H1 (cell line): ENCODE results near the gene TMA7B. TPM values are rescaled to one million over a fixed set of nuclear protein-coding genes. Genes with fewer than 3 reads are reported as not detected.

Experiments used
- CTCF ChIA-PET: fragments of 300-600 bp; sonication (Branson Sonifier 250); formaldehyde crosslinking; loops from one replicate; lab custom pipeline; 2021; ENCODE audit not compliant: partially characterized antibody; lab: Charles Lee
- POLR2A ChIA-PET: fragments of 300-600 bp; sonication (Branson Sonifier 250); formaldehyde crosslinking; loops from one replicate; lab custom pipeline; 2021; ENCODE audit warnings: inconsistent platforms; ENCODE audit not compliant: partially characterized antibody; lab: Charles Lee
- DNase-seq, 2 experiments: peaks; one replicate each; pipeline versions ENCODE4 v3.0.0 to v3.0.0-alpha.2; 2010 to 2022; ENCODE audit warnings: low spot score in 2 of 2, low read depth in 1 of 2, mixed read lengths in 1 of 2
- FAIRE-seq: peaks from 2 replicates; lab custom pipeline; 2011; peaks lifted over from hg19 to GRCh38; lab: Jason Lieb, UNC
- H2AFZ ChIP-seq: 2 replicates; pipeline ENCODE4 v1.8.1; 2012; ENCODE audit warnings: low read length, inconsistent platforms
- H2AK5ac ChIP-seq: 2 replicates; pipeline ENCODE4 v1.6.1; 2013; ENCODE audit warnings: low read depth, low read length
- H2BK120ac ChIP-seq: replicated peaks from 2 replicates; pipeline ENCODE3; 2013; ENCODE audit warnings: low read depth, low read length, inconsistent platforms
- H2BK12ac ChIP-seq: 2 replicates; pipeline ENCODE4 v1.6.1; 2013; ENCODE audit warnings: low read depth, low read length
- H2BK15ac ChIP-seq: 2 replicates; pipeline ENCODE4 v1.6.1; 2013; ENCODE audit warnings: low read length
- H2BK20ac ChIP-seq: 2 replicates; pipeline ENCODE4 v1.6.1; 2013; ENCODE audit warnings: low read length
- H2BK5ac ChIP-seq: 2 replicates; pipeline ENCODE4 v1.6.1; 2013; ENCODE audit warnings: low read depth, low read length
- H3K14ac ChIP-seq: 2 replicates; pipeline ENCODE4 v1.6.1; 2013; ENCODE audit warnings: inconsistent platforms; ENCODE audit not compliant: insufficient read length
- H3K18ac ChIP-seq: 2 replicates; pipeline ENCODE4 v1.6.1; 2013; ENCODE audit warnings: low read length; ENCODE audit errors: extremely low read depth
- H3K23ac ChIP-seq: 2 replicates; pipeline ENCODE4 v1.6.1; 2013; ENCODE audit warnings: inconsistent platforms; ENCODE audit not compliant: insufficient read length
- H3K23me2 ChIP-seq: 2 replicates; pipeline ENCODE4 v1.6.1; 2013; ENCODE audit warnings: low read depth, low read length
- H3K27ac ChIP-seq: 2 replicates; pipeline ENCODE4 v1.6.1; 2011; ENCODE audit warnings: low read depth, low read length, inconsistent platforms
- H3K27me3 ChIP-seq, 4 experiments: replicated peaks in 1 of 4; 1 replicate in 1 of 4; 2 replicates in 3 of 4; pipeline versions ENCODE4 v1.6.1 to v1.8.1; 2011 to 2013; ENCODE audit warnings: low read length in 3 of 4, mild to moderate bottlenecking in 3 of 4, inconsistent platforms in 2 of 4, mixed read lengths in 2 of 4, moderate library complexity in 1 of 4; ENCODE audit not compliant: control insufficient read depth in 3 of 4, insufficient read depth in 3 of 4; ENCODE audit errors: extremely low read depth in 1 of 4
- H3K36me3 ChIP-seq, 4 experiments: 2 replicates each; pipeline versions ENCODE4 v1.6.1 to v1.8.1; 2011 to 2013; ENCODE audit warnings: mild to moderate bottlenecking in 4 of 4, low read length in 3 of 4, moderate library complexity in 2 of 4, control low read depth in 1 of 4, inconsistent platforms in 1 of 4; ENCODE audit not compliant: insufficient read depth in 4 of 4, control insufficient read depth in 2 of 4
- H3K4ac ChIP-seq: replicated peaks from 2 replicates; pipeline ENCODE3; 2013; ENCODE audit warnings: low read length, low read depth, mixed read lengths, inconsistent platforms; ENCODE audit not compliant: insufficient read length
- H3K4me1 ChIP-seq, 4 experiments: replicated peaks in 1 of 4; 1 replicate in 1 of 4; 2 replicates in 3 of 4; pipeline versions ENCODE4 v1.6.1 to v1.8.1; 2011 to 2013; ENCODE audit warnings: low read length in 3 of 4, inconsistent platforms in 2 of 4, mixed read lengths in 1 of 4; ENCODE audit not compliant: insufficient read depth in 4 of 4, control insufficient read depth in 3 of 4
- H3K4me2 ChIP-seq, 2 experiments: 2 replicates each; pipeline versions ENCODE4 v1.6.1 to v1.8.1; 2011 to 2013; ENCODE audit warnings: low read depth in 2 of 2, low read length in 2 of 2, control low read depth in 1 of 2, inconsistent platforms in 1 of 2, mild to moderate bottlenecking in 1 of 2; ENCODE audit not compliant: insufficient read depth in 1 of 2
- H3K4me3 ChIP-seq, 4 experiments: fragments of 200-600, 300-600 bp in 1 of 4; sonication (generic), shearing (Covaris generic), sonication (Bioruptor Twin) in 1 of 4; 2 replicates each; pipeline versions ENCODE4 v1.5.1 to v1.8.1; 2011 to 2016; ENCODE audit warnings: low read length in 4 of 4, low read depth in 3 of 4, control low read depth in 2 of 4, inconsistent platforms in 2 of 4, mild to moderate bottlenecking in 2 of 4, mixed read lengths in 1 of 4, moderate library complexity in 1 of 4; ENCODE audit not compliant: insufficient read depth in 2 of 4; ENCODE audit errors: extremely low read depth in 1 of 4
- H3K56ac ChIP-seq: replicated peaks from 2 replicates; pipeline ENCODE3; 2013; ENCODE audit warnings: low read depth, mild to moderate bottlenecking, mixed read lengths, low read length, inconsistent platforms; ENCODE audit not compliant: insufficient read length
- H3K79me1 ChIP-seq: 2 replicates; pipeline ENCODE4 v1.6.1; 2013; ENCODE audit warnings: low read depth, low read length, control low read depth
- H3K79me2 ChIP-seq, 2 experiments: 2 replicates each; pipeline versions ENCODE4 v1.6.1 to v1.8.1; 2012 to 2013; ENCODE audit warnings: low read length in 2 of 2, mild to moderate bottlenecking in 2 of 2, inconsistent platforms in 1 of 2; ENCODE audit not compliant: insufficient read depth in 2 of 2, control insufficient read depth in 1 of 2
- H3K9ac ChIP-seq, 4 experiments: replicated peaks in 1 of 4; 1 replicate in 1 of 4; 2 replicates in 3 of 4; pipeline versions ENCODE4 v1.6.1 to v1.8.1; 2011 to 2013; ENCODE audit warnings: low read depth in 3 of 4, low read length in 3 of 4, control low read depth in 2 of 4, mild to moderate bottlenecking in 2 of 4, moderate library complexity in 2 of 4, inconsistent platforms in 1 of 4; ENCODE audit errors: extremely low read depth in 1 of 4
- H3K9me3 ChIP-seq, 2 experiments: 2 replicates each; pipeline versions ENCODE4 v1.6.1 to v1.8.1; 2012 to 2013; ENCODE audit warnings: mild to moderate bottlenecking in 2 of 2, moderate library complexity in 2 of 2, control low read depth in 1 of 2, inconsistent platforms in 1 of 2, low read depth in 1 of 2, low read length in 1 of 2, mixed read lengths in 1 of 2; ENCODE audit not compliant: insufficient read depth in 2 of 2
- H4K20me1 ChIP-seq, 2 experiments: replicated peaks in 1 of 2; 2 replicates each; pipeline versions ENCODE3 to v1.8.1; 2011 to 2013; ENCODE audit warnings: inconsistent platforms in 2 of 2, low read length in 2 of 2, mild to moderate bottlenecking in 1 of 2; ENCODE audit not compliant: insufficient read depth in 2 of 2, control insufficient read depth in 1 of 2
- H4K5ac ChIP-seq: 2 replicates; pipeline ENCODE4 v1.6.1; 2013; ENCODE audit warnings: low read length, low read depth, mixed read lengths, inconsistent platforms; ENCODE audit not compliant: insufficient read length
- H4K8ac ChIP-seq: 2 replicates; pipeline ENCODE4 v1.8.0; 2013; ENCODE audit warnings: mild to moderate bottlenecking, moderate library complexity, low read length, inconsistent platforms; ENCODE audit not compliant: insufficient read depth; ENCODE audit errors: extremely low read depth
- H4K91ac ChIP-seq: replicated peaks from 2 replicates; pipeline ENCODE3; 2013; ENCODE audit warnings: low read length, mixed read lengths, inconsistent platforms; ENCODE audit not compliant: insufficient read length
- ATF2 ChIP-seq: IDR thresholded peaks from 2 replicates; pipeline ENCODE4 v1.6.1; 2012; ENCODE audit warnings: low read length, inconsistent platforms
- CBX5 ChIP-seq: fragments of 300-800, 300-1000 bp; sonication (generic); IDR thresholded peaks from 2 replicates; pipeline ENCODE4 v1.7.1; 2016; ENCODE audit warnings: antibody characterized with exemption, low read length, low read depth
- CREB1 ChIP-seq: IDR thresholded peaks from 2 replicates; pipeline ENCODE4 v1.6.1; 2012; ENCODE audit warnings: inconsistent platforms
- JUN ChIP-seq: IDR thresholded peaks from 2 replicates; pipeline ENCODE4 v1.6.1; 2011; ENCODE audit warnings: low read depth, mild to moderate bottlenecking, improper control_type of control experiment, low read length
- KDM4A ChIP-seq: IDR thresholded peaks from one replicate; pipeline ENCODE4 v1.7.1; 2012; ENCODE audit warnings: low read depth, mild to moderate bottlenecking, moderate library complexity, low read length, inconsistent platforms; ENCODE audit not compliant: severe bottlenecking
- POLR2AphosphoS5 ChIP-seq: IDR thresholded peaks from 2 replicates; pipeline ENCODE4 v1.6.1; 2011; ENCODE audit warnings: low read depth, low read length
- SAP30 ChIP-seq: fragments of 300-600 bp; sonication (generic); IDR thresholded peaks from 2 replicates; pipeline ENCODE4 v1.7.1; 2012; ENCODE audit warnings: low read length, moderate library complexity, mild to moderate bottlenecking, inconsistent platforms; ENCODE audit not compliant: insufficient read depth, insufficient replicate concordance
- SUZ12 ChIP-seq: fragments of 200-600 bp; sonication (generic); IDR thresholded peaks from 2 replicates; pipeline ENCODE4 v1.6.1; 2012; ENCODE audit warnings: mild to moderate bottlenecking, inconsistent platforms, low read length, moderate library complexity, mixed read lengths
- TBP ChIP-seq: IDR thresholded peaks from 2 replicates; pipeline ENCODE4 v1.6.1; 2011; ENCODE audit warnings: low read depth, low read length, improper control_type of control experiment
- USF2 ChIP-seq: IDR thresholded peaks from 2 replicates; pipeline ENCODE4 v1.6.1; 2011; ENCODE audit warnings: low read length, improper control_type of control experiment
- WGBS, 2 experiments: shearing (Covaris generic) in 1 of 2; methylation state at CpG; one replicate each; pipeline versions ENCODE4 v1.1.6 to v1.1.7; 2013 to 2015; ENCODE audit warnings: low lambda C conversion rate in 2 of 2, mixed read lengths in 2 of 2, inconsistent platforms in 1 of 2, low coverage in 1 of 2, missing lambda C conversion rate in 1 of 2; ENCODE audit not compliant: insufficient replicate concordance in 2 of 2, insufficient coverage in 1 of 2, insufficient read length in 1 of 2; ENCODE audit errors: extremely low coverage in 1 of 2, missing lambda C conversion rate in 1 of 2; 5-methylcytosine and 5-hydroxymethylcytosine counted together
- polyA plus RNA-seq, 7 experiments: library from polyadenylated mRNA; depleted of rRNA in 3 of 7; stranded (reverse) in 5 of 7; unstranded in 2 of 7; fragments of >200 nt in 5 of 7; fragments of 200-250 nt in 2 of 7; gene quantifications; 1 replicate in 5 of 7; 2 replicates in 1 of 7; 4 replicates in 1 of 7; pipeline versions ENCODE4 v1.2.1 to v1.2.3, GENCODE V29; 2011 to 2013; ENCODE audit warnings: missing spikeins in 2 of 7, mixed read lengths in 2 of 7
- total RNA-seq: library from RNA; stranded (reverse); fragmentation: NEBNext Ultra II Directional; extraction: Animal tissue kit (Norgen Biotek cat#: 25700); gene quantifications from 2 replicates; pipeline ENCODE4 v1.2.1, GENCODE V29; 2021
- TF ChIP-seq, protein P1 (sequence below): IDR thresholded peaks from 2 replicates; pipeline ENCODE4 v1.6.1; 2012; ENCODE audit warnings: inconsistent platforms

The TMA7B gene
- total and polyA plus RNA-seq, 2 of the 8 experiments (the other 6 are each of a cell fraction or from before 2014, with no cell fraction given) = not detected

- Histone ChIP-seq H3K27me3 (peaks cover 0 to 7% (median 0%) of the 10 kb centered on the region in 4 experiments; a peak in 3 of 7 replicates), H3K79me2 (no peaks in the 10 kb centered on the region), H3K23me2 (no peaks in the 10 kb centered on the region), H2BK120ac (no peak overlapping the region), H4K5ac (no peak overlapping the region), H3K9me3 (no peaks in the 10 kb centered on the region), H3K4ac (no peak overlapping the region), H3K14ac (no peak overlapping the region), H2BK12ac (no peak overlapping the region; the same call in 1 of the 2 replicates), H2AFZ (no peak overlapping the region), H3K18ac (no peak overlapping the region), H3K36me3 (no peaks in the 10 kb centered on the region), H3K56ac (no peak overlapping the region), H4K20me1 (no peaks in the 10 kb centered on the region), H3K9ac (no peak overlapping the region), H2BK20ac (no peak overlapping the region), H2BK5ac (no peak overlapping the region), H3K4me3 (no peak overlapping the region), H3K4me1 (peaks cover 0 to 6% (median 6%) of the 10 kb centered on the region in 4 experiments; a peak in 5 of 7 replicates), H3K79me1 (no peaks in the 10 kb centered on the region), H3K23ac (no peak overlapping the region), H3K27ac (no peak overlapping the region), H2BK15ac (no peak overlapping the region), H3K4me2 (no peak overlapping the region), H4K8ac (no peak overlapping the region), H2AK5ac (no peak overlapping the region), H4K91ac (no peak overlapping the region)
- FAIRE-seq = no peak
- CTCF ChIA-PET = interaction anchor here (0.6 to 7.9 kb wide), 10 partner anchors 10 to 1406 kb away, joined by 3 to 66 read pairs (median 3); no protein-coding TSS in a partner anchor
- DNase-seq = no peak
- 96% methylated on average over 2 of the region's 2 CpGs; no CpG with 5 or more reads in 1 of the 2 experiments for WGBS, 2 experiments
- POLR2A ChIA-PET = interaction anchor here (0.6 to 1.2 kb wide), 2 partner anchors 19 to 1771 kb away, joined by 3 to 5 read pairs; no protein-coding TSS in a partner anchor
- TF ChIP-seq KDM4A (no peak), JUN (no peak), ATF2 (no peak), CREB1 (no peak), SAP30 (no peak), CBX5 (no peak), SUZ12 (no peak), USF2 (no peak), POLR2AphosphoS5 (no peak), TBP (no peak)
- TF ChIP-seq, protein P1, sequence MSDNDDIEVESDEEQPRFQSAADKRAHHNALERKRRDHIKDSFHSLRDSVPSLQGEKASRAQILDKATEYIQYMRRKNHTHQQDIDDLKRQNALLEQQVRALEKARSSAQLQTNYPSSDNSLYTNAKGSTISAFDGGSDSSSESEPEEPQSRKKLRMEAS = no peak
Measured at GRCh38 chr22:39955675-39956074, 4.5 kb upstream of the TMA7B start.
